Bone marrow (tissue), 2 donors: Measurements from ENCODE around the gene SESN3.

Experiments used
- DNase-seq, 2 donors: peaks; one replicate each; lab custom pipeline; 2025; lab: John Stamatoyannopoulos, UW

Gene SESN3

DNA sequence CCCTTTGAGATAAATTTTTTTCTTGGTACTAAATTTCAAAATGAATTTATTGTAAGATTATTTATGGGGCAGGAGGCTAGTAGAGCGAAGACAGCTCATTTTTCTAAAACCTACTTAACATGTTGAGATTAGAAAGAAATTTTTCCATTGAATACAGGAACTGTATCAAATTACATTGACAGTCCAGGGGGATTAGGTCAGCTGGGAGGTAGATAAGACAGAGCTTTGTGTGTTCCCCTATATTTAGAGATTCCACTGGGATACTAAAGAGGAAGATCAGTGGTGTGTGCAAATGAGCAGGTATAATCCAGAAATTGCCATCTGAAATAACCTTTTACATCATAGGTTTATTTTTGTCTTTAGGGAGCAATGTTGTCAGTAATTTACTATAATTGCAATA, 109.3 kb downstream of the SESN3 start:
- DNase-seq, result no peak

DNA sequence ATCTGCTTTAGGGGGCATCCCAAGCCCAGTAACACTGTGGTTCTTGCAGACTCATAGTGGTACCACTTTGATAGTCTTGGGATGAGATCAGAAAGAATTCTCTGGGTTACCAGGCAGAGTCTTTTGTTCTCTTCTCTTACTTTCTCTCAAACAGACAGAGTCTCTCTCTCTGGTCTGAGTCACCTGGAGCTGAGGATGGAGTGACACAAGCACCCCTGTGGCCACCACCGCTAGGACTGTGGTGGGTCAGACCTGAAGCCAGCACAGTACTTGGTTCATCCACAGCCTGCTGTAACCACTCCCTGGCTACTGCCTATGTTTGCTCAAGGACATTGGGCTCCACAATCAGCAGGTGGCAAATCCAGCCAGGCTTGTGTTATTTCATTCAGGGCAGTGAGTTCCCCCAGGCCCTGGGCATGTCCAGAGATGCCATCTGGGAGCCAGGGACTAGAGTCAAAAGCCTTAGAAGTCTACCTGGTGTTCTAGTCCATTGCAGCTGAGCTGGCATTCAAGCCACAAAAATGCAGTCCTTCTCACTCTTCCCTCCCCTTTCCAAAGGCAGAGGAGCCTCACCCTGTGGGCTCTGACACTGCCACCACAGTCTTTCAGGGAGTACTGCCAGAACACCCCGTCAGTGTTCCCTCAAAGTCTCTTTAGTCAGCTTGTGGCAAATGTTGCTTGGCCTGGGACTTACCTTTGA, 111.5 kb downstream of the SESN3 start:
- no peak for DNase-seq

DNA sequence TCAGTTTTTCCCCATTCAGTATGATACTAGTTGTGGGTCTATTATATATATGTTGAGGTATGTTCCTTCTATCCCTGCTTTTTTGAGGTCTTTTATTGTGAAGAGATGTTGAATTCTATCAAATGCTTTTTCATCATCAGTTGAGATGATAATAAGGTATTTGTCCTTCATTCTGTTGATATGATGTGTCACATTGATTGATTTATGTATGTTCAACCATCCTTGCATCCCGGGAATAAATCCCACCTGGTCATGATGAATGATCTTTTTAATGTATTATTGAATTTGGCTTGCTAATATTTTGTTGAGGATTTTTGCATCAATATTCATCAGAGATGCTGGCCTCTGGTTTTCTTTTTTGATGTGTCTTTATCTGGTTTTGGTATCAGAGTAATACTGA, 115.4 kb downstream of the SESN3 start:
- no peak for DNase-seq
